IgD-negative memory B cell (primary cell): ENCODE measurements around the gene FRZB. TPM values are rescaled to one million over a fixed set of nuclear protein-coding genes. Genes with fewer than 3 reads are reported as not detected.
A peak's percentile ranks its signal among the peaks of the same experiment; 100 is the strongest.

Source experiments
- H3K27ac Mint-ChIP-seq, 3 donors: one replicate each; pipeline ENCODE4 v1.8.0; 2020 to 2022; ENCODE audit warnings: mild to moderate bottlenecking in 3 of 3, mixed read lengths in 3 of 3, moderate library complexity in 1 of 3
- H3K27me3 Mint-ChIP-seq: one replicate; pipeline ENCODE4 v1.8.0; 2021; ENCODE audit warnings: mixed read lengths
- H3K36me3 Mint-ChIP-seq: one replicate; pipeline ENCODE4 v1.8.0; 2020; ENCODE audit warnings: mild to moderate bottlenecking, mixed read lengths
- H3K4me1 Mint-ChIP-seq, 3 donors: one replicate each; pipeline ENCODE4 v1.8.0; 2020 to 2022; ENCODE audit warnings: mixed read lengths in 3 of 3, mild to moderate bottlenecking in 1 of 3
- H3K4me3 Mint-ChIP-seq, 4 donors: one replicate each; pipeline ENCODE4 v1.8.0; 2020 to 2022; ENCODE audit warnings: mild to moderate bottlenecking in 4 of 4, mixed read lengths in 4 of 4, moderate library complexity in 3 of 4
- H3K9me3 Mint-ChIP-seq, 3 donors: one replicate each; pipeline ENCODE4 v1.8.0; 2020 to 2021; ENCODE audit warnings: mixed read lengths in 3 of 3, mild to moderate bottlenecking in 1 of 3
- polyA plus RNA-seq: library from polyadenylated mRNA; unstranded; fragments of 300-500 nt; fragmentation: Illumina TruSeq; gene quantifications from one replicate; pipeline ENCODE4 v1.2.3, GENCODE V29; 2021

Gene FRZB
- polyA plus RNA-seq, 1 donor from 2014 or later: 0.90 TPM

- H3K36me3 Mint-ChIP-seq: no peaks in the 10 kb centered on the region
- H3K4me3 Mint-ChIP-seq: peak overlapping the region in 2 of 4 donors; percentile 37 to 83
- peaks cover 54% of the 10 kb centered on the region for H3K27me3 Mint-ChIP-seq
- no peaks in the 10 kb centered on the region for H3K9me3 Mint-ChIP-seq
- H3K27ac Mint-ChIP-seq: peak overlapping the region in 1 of 3 donors; percentile 59
- H3K4me1 Mint-ChIP-seq: peaks cover 12 to 28% (median 17%) of the 10 kb centered on the region in 3 donors
Observed at GRCh38 chr2:182868054-182868796, 1.8 kb upstream of the FRZB start.

- Mint-ChIP-seq H3K27me3 (peaks cover 54% of the 10 kb centered on the region), H3K4me3 (peak overlapping the region in 2 of 4 donors; percentile 67 to 83), H3K36me3 (no peaks in the 10 kb centered on the region), H3K27ac (no peak overlapping the region), H3K4me1 (peaks cover 12 to 28% (median 17%) of the 10 kb centered on the region in 3 donors), H3K9me3 (no peaks in the 10 kb centered on the region)
Observed at GRCh38 chr2:182867426-182868053, 1.1 kb upstream of the FRZB start.

- Mint-ChIP-seq H3K27me3 (peaks cover 54% of the 10 kb centered on the region), H3K4me3 (peak overlapping the region; percentile 55 to 84 (median 74)), H3K4me1 (peaks cover 12 to 28% (median 17%) of the 10 kb centered on the region in 3 donors), H3K27ac (peak overlapping the region in 1 of 3 donors; percentile 11), H3K36me3 (no peaks in the 10 kb centered on the region), H3K9me3 (no peaks in the 10 kb centered on the region)
Observed at GRCh38 chr2:182866095-182866460, 359 bp downstream of the FRZB start.

DNA sequence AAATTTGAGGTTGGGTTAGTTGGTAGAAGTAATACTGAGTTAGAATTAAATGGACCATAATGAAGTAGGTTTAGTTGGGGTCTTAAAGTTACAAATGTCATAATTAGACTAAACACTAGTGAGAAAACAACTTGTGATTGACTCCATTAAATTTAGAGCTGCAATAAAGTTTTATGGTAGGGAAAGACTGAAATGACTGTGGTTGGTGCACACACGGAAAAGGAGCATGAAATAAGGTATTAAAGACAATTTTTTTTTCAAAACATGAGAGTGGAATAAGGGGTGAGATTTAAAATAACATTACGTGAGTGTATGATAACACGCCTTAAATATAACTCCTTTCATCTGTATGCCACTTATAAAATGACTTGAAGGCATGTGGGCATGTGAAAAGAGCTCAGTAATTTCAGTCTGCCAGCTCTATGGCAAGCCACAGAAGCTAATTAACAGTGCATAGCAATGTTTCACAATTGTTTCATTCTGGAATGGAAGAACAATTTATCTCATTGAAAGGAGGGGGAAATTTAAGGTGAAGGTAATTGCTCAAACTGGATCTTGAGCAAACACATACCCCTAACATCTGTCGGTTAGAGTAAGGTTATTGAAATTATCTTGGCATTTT lies 1.4 kb downstream of the FRZB start:
- Mint-ChIP-seq H3K27ac (no peak overlapping the region), H3K27me3 (peaks cover 53% of the 10 kb centered on the region), H3K4me1 (peaks cover 12 to 28% (median 17%) of the 10 kb centered on the region in 3 donors), H3K4me3 (peak overlapping the region in 1 of 4 donors; percentile 79), H3K9me3 (no peaks in the 10 kb centered on the region), H3K36me3 (no peaks in the 10 kb centered on the region)

- H3K36me3 Mint-ChIP-seq: no peaks in the 10 kb centered on the region
- H3K27me3 Mint-ChIP-seq: peaks cover 47% of the 10 kb centered on the region
- no peak overlapping the region for H3K27ac Mint-ChIP-seq
- H3K9me3 Mint-ChIP-seq: no peaks in the 10 kb centered on the region
- no peak overlapping the region for H3K4me3 Mint-ChIP-seq
- H3K4me1 Mint-ChIP-seq: peaks cover 10 to 28% (median 17%) of the 10 kb centered on the region in 3 donors
Observed at GRCh38 chr2:182863642-182864041, 2.8 kb downstream of the FRZB start.

GRCh38 chr2:182862091-182862490 lies 4.3 kb downstream of the FRZB start:
- Mint-ChIP-seq H3K27ac (no peak overlapping the region), H3K4me1 (peaks cover 8 to 21% (median 12%) of the 10 kb centered on the region in 3 donors), H3K9me3 (peaks cover 0 to 3% (median 0%) of the 10 kb centered on the region in 3 donors), H3K36me3 (no peaks in the 10 kb centered on the region), H3K4me3 (no peak overlapping the region), H3K27me3 (peaks cover 33% of the 10 kb centered on the region)

GRCh38 chr2:182860858-182861257 lies 5.6 kb downstream of the FRZB start:
- Mint-ChIP-seq H3K4me1 (peaks cover 4 to 12% (median 4%) of the 10 kb centered on the region in 3 donors), H3K27ac (no peak overlapping the region), H3K9me3 (peaks cover 2 to 6% (median 5%) of the 10 kb centered on the region in 3 donors), H3K4me3 (no peak overlapping the region), H3K36me3 (no peaks in the 10 kb centered on the region), H3K27me3 (peaks cover 23% of the 10 kb centered on the region)

DNA sequence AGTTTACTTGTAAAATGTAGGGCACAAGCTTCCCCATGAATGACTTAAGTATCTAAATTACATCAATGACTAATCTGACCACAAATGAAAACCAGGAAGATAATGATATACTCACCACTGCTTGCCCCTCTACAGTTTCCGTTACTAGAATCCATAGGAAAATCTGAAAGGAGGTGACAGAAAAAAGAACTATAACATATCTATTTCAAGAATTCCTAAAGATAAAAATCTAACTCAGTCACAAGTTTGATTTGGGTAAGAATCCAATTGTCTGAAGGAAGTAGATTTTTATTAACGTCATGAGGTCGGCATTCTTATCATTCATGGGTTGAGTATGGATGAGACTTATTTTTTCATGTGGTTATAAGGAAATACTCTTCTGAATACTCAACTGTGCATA lies 7.8 kb downstream of the FRZB start:
- peaks cover 2 to 6% (median 5%) of the 10 kb centered on the region in 3 donors for H3K9me3 Mint-ChIP-seq
- H3K4me1 Mint-ChIP-seq: peaks cover 0 to 1% (median 0%) of the 10 kb centered on the region in 3 donors
- no peak overlapping the region for H3K4me3 Mint-ChIP-seq
- no peaks in the 10 kb centered on the region for H3K36me3 Mint-ChIP-seq
- peaks cover 7% of the 10 kb centered on the region for H3K27me3 Mint-ChIP-seq
- no peak overlapping the region for H3K27ac Mint-ChIP-seq

DNA sequence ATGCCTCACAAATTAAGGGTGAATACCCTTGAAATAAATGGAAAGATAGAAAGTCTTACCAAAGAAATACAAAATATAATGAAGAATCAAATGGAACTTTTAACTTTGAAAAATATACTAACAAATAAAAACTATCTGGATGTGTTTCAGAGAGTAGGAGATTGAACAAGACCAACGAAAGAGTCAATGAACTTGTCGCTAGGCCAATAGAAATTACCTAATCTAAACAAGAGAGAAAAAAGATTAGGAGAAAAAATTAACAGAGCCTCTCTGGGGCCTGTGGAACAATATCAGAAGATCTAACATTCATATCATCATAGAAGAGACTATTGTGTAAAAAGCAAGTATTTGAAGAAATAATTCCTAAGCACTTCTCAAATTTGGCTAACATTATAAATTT lies 11.1 kb downstream of the FRZB start:
- Mint-ChIP-seq H3K4me3 (no peak overlapping the region), H3K27me3 (peaks cover 7% of the 10 kb centered on the region), H3K36me3 (no peaks in the 10 kb centered on the region), H3K4me1 (peaks cover 0 to 1% (median 0%) of the 10 kb centered on the region in 3 donors), H3K27ac (no peak overlapping the region), H3K9me3 (peaks cover 2 to 6% (median 5%) of the 10 kb centered on the region in 3 donors)

DNA sequence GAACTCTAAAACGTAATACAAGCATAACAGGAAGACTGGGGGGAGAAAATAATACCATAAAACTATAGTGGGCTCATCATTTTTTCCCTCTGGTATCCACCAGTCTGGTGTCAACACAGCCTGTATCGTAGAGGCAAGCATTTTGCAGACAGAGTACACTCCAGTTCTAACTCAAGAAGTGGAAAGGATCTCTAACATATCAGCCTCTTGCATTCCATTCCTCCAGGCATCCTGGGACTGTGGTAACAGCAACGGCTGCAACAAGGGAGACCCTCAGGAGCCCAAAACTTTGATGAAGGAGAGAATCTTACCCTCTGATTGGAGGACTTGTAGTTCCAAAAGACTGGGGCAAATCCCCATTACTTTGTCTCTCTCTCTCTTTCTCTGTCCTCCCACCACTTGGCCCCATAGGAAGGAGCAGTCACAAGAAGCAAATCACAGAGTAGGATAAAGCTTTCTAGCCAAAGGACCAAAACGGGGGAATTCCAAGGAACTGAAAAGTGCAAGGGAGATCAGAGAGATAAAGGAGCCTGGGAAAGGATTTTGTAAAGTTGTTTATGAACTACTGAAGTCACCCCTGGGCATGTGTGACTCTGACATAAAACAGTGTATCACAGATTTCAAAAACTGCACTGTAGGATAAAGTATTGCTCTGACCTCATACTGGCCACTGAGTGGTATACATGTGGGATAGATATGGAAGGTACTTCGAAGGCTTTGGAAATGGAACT lies 11.9 kb downstream of the FRZB start:
- Mint-ChIP-seq H3K36me3 (no peaks in the 10 kb centered on the region), H3K9me3 (peaks cover 2 to 6% (median 5%) of the 10 kb centered on the region in 3 donors), H3K4me1 (peaks cover 0 to 1% (median 0%) of the 10 kb centered on the region in 3 donors), H3K4me3 (no peak overlapping the region), H3K27me3 (peaks cover 6% of the 10 kb centered on the region), H3K27ac (no peak overlapping the region)

- Mint-ChIP-seq H3K9me3 (peaks cover 2 to 6% (median 5%) of the 10 kb centered on the region in 3 donors), H3K27me3 (peaks cover 6% of the 10 kb centered on the region), H3K36me3 (no peaks in the 10 kb centered on the region), H3K4me3 (no peak overlapping the region), H3K27ac (no peak overlapping the region), H3K4me1 (peaks cover 0 to 1% (median 0%) of the 10 kb centered on the region in 3 donors)
Observed at GRCh38 chr2:182852801-182853200, 13.6 kb downstream of the FRZB start.

DNA sequence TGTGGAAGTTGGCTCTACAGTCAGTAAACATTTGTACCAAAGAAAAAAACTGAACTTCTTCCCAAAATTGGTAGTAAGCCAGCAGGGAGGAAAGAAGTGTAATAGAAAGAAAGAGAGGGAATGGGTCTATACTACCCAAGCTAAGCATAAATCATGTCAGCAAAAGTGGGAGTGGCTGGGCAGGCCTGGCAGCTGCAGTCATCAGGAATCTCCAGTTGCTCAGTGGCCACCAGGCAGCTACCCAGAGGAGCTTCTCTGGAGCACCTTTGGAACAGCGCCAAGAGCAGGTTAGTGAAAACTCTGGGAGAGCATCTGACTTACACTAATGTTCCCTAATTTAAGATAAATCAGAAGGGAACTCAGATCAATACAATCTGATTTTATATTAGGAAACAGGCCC lies 14.3 kb downstream of the FRZB start:
- no peaks in the 10 kb centered on the region for H3K4me1 Mint-ChIP-seq
- H3K36me3 Mint-ChIP-seq: no peaks in the 10 kb centered on the region
- H3K4me3 Mint-ChIP-seq: no peak overlapping the region
- H3K27me3 Mint-ChIP-seq: peaks cover 9% of the 10 kb centered on the region
- no peak overlapping the region for H3K27ac Mint-ChIP-seq
- peaks cover 2 to 5% (median 3%) of the 10 kb centered on the region in 3 donors for H3K9me3 Mint-ChIP-seq

- no peak overlapping the region for H3K27ac Mint-ChIP-seq
- H3K4me1 Mint-ChIP-seq: no peaks in the 10 kb centered on the region
- H3K27me3 Mint-ChIP-seq: peaks cover 7% of the 10 kb centered on the region
- H3K36me3 Mint-ChIP-seq: no peaks in the 10 kb centered on the region
- H3K4me3 Mint-ChIP-seq: no peak overlapping the region
- H3K9me3 Mint-ChIP-seq: no peaks in the 10 kb centered on the region
Observed at GRCh38 chr2:182845794-182846417, 20.5 kb downstream of the FRZB start.

DNA sequence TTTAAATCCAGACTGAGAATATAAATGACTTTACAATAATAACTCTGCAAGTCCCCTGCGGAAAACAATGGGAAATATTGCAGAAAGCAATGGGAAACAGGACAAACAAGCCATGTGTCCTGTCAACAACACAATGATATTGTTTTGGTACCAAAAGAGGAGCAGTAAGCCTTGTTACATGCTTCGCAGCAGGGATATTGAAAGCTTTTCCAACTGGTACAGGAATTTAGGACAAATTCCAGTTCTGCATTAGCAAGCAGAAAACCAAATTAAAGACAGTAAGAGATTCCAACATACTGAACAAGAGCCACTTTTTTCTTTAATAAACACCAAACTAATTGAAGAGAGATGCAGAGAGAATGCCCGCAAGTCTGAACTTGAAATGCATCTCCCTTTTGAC lies 30.0 kb downstream of the FRZB start:
- no peaks in the 10 kb centered on the region for H3K36me3 Mint-ChIP-seq
- H3K4me3 Mint-ChIP-seq: no peak overlapping the region
- peaks cover 0 to 2% (median 0%) of the 10 kb centered on the region in 3 donors for H3K4me1 Mint-ChIP-seq
- H3K9me3 Mint-ChIP-seq: no peaks in the 10 kb centered on the region
- H3K27me3 Mint-ChIP-seq: peaks cover 6% of the 10 kb centered on the region
- no peak overlapping the region for H3K27ac Mint-ChIP-seq
